Liver (tissue), 3 donors: Measurements from ENCODE around the gene NOL11.

Source experiments
- CTCF ChIP-seq: fragments of 150-350 bp; IDR thresholded peaks from 2 replicates; pipeline ENCODE4 v1.5.1; 2017; ENCODE audit warnings: improper control_type of control experiment, low read depth, low read length; ENCODE audit not compliant: missing input control
- EGR1 ChIP-seq, 2 donors: IDR thresholded peaks; 2 replicates each; pipeline ENCODE4 v1.6.1; 2016 to 2018; ENCODE audit warnings: antibody characterized with exemption in 2 of 2, low read depth in 2 of 2
- GABPA ChIP-seq, 2 donors: IDR thresholded peaks in 1 of 2; conservative IDR thresholded peaks in 1 of 2; 2 replicates each; pipeline ENCODE4 v1.6.1; 2016; ENCODE audit warnings: antibody characterized with exemption in 2 of 2, mild to moderate bottlenecking in 1 of 2, moderate library complexity in 1 of 2
- HNF4A ChIP-seq, 2 donors: conservative IDR thresholded peaks; 2 replicates each; pipeline ENCODE4 v1.6.1; 2016; ENCODE audit warnings: antibody characterized with exemption in 2 of 2, mild to moderate bottlenecking in 2 of 2
- HNF4G ChIP-seq: IDR thresholded peaks from 2 replicates; pipeline ENCODE4 v1.6.1; 2016; ENCODE audit warnings: antibody characterized with exemption
- JUND ChIP-seq, 2 donors: IDR thresholded peaks; 2 replicates each; pipeline ENCODE4 v1.6.1; 2016; ENCODE audit warnings: antibody characterized with exemption in 2 of 2
- MAX ChIP-seq: IDR thresholded peaks from 2 replicates; pipeline ENCODE4 v1.6.1; 2016; ENCODE audit warnings: antibody characterized with exemption
- RAD21 ChIP-seq, 2 donors: IDR thresholded peaks; 2 replicates each; pipeline ENCODE4 v1.6.1; 2016; ENCODE audit warnings: antibody characterized with exemption in 2 of 2, mild to moderate bottlenecking in 2 of 2
- REST ChIP-seq: IDR thresholded peaks from 2 replicates; pipeline ENCODE4 v1.6.1; 2016; ENCODE audit warnings: antibody characterized with exemption, mild to moderate bottlenecking
- RXRA ChIP-seq, 2 donors: IDR thresholded peaks; 2 replicates each; pipeline ENCODE4 v1.6.1; 2017 to 2018; ENCODE audit warnings: antibody characterized with exemption in 2 of 2, mild to moderate bottlenecking in 1 of 2
- SP1 ChIP-seq: IDR thresholded peaks from 2 replicates; pipeline ENCODE4 v1.6.1; 2018; ENCODE audit warnings: antibody characterized with exemption, mild to moderate bottlenecking
- TAF1 ChIP-seq: conservative IDR thresholded peaks from 2 replicates; pipeline ENCODE4 v1.6.1; 2016; ENCODE audit warnings: antibody characterized with exemption, mild to moderate bottlenecking
- YY1 ChIP-seq: IDR thresholded peaks from 2 replicates; pipeline ENCODE4 v1.6.1; 2016; ENCODE audit warnings: antibody characterized with exemption, mild to moderate bottlenecking
- ZBTB33 ChIP-seq: IDR thresholded peaks from 2 replicates; pipeline ENCODE4 v1.6.1; 2016; ENCODE audit warnings: antibody characterized with exemption
- donor health status: healthy.
- donor health status: healthy.

- TF ChIP-seq RXRA (IDR thresholded peaks at IDR 0.05) (no peak), REST (no peak), CTCF (no peak), SP1 (no peak), JUND (IDR thresholded peaks at IDR 0.05) (no peak), HNF4G (no peak), ZBTB33 (no peak), RAD21 (IDR thresholded peaks at IDR 0.05) (no peak), HNF4A (conservative IDR thresholded peaks at IDR 0.05) (no peak), TAF1 (no peak), EGR1 (IDR thresholded peaks at IDR 0.05; ENCODE audit: low read depth in 2 of 2) (no peak), MAX (no peak), GABPA (IDR thresholded peaks at IDR 0.05 in 1 of 2, conservative IDR thresholded peaks at IDR 0.05 in 1 of 2) (no peak), YY1 (no peak)
Measured at GRCh38 chr17:67693811-67694210, 23.9 kb upstream of the NOL11 start.
